ENCODE data around the gene ATG3.
"Not testable (repeated sequence)": the region's sequence is repeated elsewhere in the genome, so short reads cannot be mapped to it uniquely, and the experiment has no call there.

The ATG3 gene

DNA sequence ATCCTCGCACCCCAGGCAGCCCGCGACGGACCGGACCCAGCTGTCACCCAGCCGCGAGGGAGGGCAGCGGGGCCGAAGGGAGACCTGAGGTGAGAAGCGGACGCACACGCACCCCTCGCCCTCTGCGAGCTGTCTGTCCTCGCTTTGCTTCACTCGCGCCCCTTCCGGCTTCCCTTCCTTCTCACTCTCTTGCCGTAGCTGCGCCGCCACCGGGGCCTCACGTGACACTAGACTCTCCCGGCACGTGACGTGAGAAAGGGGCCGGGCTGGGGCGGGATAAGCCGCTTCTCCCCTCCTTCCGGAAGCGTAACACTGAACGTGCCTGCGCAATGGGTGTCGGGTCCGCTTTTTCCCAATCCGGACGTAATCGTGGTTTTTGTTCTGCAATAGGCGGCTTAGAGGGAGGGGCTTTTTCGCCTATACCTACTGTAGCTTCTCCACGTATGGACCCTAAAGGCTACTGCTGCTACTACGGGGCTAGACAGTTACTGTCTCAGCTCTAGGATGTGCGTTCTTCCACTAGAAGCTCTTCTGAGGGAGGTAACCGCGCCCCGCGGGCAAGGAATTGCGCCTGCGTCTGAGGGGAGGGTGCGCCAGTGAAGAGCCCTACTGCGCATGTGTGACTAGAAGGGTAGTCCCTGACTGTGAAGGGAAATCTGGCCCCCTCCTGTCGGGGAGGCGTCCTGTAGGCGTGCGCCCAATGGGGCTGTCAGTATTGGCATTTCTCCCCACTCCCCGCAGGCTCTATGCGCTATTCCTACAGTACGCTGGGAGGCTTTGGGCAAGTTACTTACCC, at the start of gene ATG3, which contains the start of gene SLC35A5:
Gene ATG3, minus strand, starts transcription at position 229 of the 796 bp plus-strand sequence. CDS start 434 bp downstream, outside the sequence.
Gene SLC35A5, plus strand, starts transcription at position 312 of the 796 bp plus-strand sequence. CDS start 1,359 bp downstream, outside the sequence.
- DNase-seq = peak; percentile 100

DNA sequence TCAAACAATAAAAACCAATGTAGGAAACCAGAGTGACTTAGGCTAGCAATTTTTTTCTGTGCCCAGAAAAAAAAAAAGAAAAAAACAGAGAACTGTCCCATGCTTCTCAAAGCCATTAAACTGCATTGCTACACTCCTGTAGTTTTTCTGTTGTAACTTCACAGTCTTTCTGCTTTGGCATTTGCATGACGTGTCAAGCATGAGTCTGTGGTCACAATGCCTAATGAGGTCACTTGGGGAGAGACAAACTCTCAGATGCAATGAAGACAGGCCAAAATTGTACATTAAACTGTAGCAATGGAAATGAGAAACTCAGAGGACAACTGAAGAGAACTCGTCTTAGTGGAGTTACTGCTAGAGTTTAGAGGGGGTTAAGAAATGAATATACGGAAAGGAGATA, 48.4 kb upstream of the ATG3 start:
- DNase-seq = no peak

DNA sequence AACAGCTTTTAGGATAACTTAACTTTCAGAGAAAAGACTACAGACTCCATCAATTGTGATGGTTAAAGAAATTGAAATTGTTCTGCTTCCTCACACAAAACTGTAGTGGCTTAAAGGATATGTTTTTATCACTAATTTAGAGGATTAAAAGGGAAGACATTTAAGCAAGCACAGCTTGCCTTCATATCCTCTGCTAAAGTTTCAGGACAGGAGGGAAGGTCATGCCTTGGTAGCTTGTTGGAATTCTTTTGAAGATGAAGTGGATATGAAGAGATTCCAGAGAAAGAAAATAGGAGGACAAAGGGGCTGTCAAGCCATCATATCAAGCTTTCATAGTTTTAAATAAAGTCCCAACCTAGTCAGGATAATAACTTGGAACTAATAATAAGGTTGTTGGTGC, 46.1 kb upstream of the ATG3 start:
- no peak for DNase-seq

DNA sequence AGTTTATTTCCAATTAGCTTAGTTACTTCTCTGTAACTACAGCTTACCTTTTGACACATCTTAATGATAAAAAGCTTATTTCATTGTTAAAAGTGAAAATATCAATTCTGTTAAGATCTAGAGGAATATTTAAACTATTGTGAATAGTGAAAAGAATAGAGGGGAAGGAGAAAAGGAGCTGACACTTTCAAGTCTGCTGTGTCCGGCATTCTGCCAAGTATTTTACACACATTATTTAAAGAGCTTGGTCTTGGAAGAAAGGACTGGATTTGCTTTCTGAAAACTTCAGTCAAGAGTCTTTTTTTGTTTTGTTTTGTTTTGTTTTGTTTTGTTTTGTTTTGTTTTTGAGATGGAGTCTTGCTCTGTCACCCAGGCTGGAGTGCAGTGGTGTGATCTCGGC, 44.3 kb upstream of the ATG3 start:
- no peak for DNase-seq

DNA sequence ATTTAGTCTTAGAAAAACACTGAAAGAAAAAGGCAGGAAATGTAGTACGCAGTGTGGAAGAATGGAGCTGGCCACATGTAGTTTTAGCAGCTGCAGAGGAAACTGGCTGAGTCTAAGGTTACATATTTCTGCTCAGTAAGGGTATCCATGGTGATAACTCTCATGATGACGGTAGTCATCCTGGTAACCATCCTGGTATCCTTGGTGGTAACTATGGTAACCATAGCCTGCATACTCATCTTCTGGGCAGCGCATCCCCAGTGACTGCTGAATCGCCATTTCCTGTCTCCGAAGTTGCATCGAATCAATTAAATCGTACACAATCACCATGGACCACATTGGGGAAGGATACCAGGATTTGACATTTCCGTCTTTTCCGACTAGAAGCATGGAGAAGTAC, 43.5 kb upstream of the ATG3 start:
- DNase-seq = no peak

DNA sequence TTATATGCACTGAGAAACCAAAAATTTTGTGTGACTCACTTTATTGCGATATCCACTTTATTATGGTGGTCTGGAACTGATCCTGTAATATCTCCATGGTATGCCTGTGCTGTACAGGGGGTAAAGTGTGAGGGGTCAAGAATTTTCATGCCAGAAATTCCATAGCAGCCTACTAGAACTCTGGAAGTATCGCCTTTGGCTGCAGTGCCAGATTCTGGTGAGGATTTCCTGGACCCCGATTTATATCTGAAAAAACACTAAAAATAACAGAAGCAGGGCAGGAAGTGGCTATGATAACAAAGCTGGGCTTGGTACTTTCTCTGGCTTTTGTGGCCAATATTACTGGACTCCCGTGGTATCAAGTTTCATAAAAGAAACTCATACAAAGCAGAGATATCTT, 42.8 kb upstream of the ATG3 start:
- no peak for DNase-seq

DNA sequence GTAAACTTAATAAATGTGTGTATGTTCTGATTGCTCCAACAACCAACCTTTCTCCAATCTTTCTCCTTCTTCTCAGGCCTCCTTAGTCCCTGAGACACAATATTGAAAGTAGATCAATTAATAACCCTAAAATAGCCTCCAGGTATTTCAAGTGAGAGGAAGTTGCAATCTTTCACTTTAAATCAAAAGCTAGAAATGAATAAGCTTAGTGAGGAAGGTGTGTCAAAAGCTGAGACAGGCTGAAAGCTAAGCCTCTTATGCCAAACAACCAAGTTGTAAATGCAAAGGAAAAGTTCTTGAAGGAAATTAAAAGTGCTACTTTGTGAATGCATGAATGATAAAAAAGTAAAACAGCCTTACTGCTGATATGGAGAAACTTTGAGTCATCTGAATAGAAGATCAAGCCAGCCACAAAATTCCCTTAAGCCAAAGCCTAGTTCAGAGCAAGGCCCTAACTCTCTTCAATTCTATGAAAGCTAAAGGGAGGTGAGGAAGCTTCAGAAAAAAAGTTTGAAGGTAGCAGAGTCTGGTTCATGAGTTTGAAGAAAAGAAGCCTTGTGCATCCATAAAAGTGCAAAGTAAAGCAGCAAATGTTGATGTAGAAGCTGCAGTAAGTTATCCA, 40.6 kb upstream of the ATG3 start:
- no peak for DNase-seq

DNA sequence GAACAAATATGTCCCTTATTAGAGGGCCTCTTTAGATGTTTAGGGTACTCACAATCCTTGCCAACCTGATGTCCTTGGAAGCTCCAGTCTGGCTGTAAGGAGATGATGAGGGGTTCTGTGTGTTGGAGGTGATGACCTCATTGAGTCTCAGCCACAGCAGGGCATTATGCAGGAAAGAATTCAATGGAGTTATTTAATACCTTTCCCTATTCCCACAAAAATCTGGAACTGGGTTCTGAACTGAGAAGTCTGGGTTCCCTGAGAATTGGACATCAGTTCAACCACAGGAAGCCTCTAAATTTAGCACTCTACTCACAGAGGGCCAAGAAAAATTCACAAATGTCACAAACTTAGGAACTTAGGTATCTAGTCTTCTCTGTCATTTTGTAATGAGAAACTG, 37.0 kb upstream of the ATG3 start:
- no peak for DNase-seq

DNA sequence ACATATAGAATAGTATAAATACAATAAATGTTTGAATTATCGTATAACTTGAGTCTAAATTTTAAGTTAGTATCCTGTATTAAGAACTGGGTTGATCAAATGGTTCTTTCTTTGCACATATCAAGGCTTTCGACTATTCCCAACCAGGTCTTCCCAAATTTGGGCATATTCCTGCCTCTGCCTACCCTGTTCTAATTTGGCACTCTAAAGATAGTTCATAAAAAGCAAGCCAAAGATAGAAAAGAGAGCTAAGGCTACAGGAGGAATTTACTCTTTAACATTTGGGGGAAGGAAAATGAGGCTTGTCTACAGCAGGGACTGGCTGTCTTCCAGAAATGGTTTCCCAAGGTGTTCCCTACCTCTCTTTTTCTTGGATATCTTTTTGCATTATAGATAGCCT, 36.2 kb upstream of the ATG3 start:
- no peak for DNase-seq

DNA sequence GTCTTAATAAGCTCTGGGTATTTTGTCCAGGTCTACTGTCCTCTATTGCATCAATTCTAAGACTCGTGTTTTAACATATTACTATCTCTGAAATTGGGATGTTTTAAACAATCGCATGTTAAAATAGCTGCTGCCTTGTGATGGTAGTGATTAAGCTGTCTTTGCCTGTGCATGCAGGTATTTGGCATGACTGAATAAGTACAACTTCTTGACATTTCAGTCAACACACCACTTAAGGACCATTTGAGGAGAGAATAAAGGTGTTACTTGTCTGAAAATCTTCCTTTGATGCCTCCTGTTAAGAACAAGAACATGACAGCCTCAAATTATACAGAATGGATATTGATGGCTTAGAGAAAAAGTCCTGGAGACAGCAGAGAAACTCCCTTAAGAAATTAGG, 33.1 kb upstream of the ATG3 start:
- DNase-seq = no peak

DNA sequence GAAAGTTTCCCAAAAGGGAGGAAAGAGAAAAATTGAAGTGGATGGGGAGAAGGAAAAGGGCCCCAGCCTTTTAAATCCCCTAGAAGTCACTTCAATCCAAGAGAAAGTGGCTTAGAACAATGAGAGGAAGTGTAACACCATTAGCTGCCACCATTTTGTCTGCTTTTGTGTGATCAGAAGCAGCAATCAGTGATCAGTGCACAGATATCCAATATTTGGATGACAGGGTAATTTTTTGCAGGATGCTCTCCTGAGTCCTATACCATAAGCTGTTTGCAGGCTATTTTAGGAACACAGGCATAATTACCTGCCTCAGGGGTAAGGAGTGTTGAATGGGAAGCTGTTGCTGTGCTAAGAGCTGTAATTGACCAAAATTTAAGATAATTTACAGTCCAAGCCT, 31.5 kb upstream of the ATG3 start:
- no peak for DNase-seq

DNA sequence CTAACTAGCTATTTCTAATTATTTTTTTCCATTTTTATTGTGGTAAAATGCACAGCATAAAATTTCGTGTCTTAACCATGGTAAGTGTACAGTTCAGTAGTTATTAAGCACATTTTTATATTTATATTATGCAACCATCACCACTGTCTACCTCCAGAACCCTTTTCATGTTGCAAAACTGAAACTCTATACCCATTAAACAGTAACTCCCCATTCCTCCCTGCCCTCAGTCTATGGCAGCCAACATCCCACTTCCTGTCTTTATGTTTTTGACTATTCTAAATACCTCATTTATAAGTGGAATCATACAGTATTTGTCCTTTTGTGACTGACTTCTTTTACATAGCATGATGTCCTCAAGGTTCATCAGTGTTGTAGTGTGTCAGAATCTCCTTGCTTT, 25.6 kb upstream of the ATG3 start:
- no peak for DNase-seq

DNA sequence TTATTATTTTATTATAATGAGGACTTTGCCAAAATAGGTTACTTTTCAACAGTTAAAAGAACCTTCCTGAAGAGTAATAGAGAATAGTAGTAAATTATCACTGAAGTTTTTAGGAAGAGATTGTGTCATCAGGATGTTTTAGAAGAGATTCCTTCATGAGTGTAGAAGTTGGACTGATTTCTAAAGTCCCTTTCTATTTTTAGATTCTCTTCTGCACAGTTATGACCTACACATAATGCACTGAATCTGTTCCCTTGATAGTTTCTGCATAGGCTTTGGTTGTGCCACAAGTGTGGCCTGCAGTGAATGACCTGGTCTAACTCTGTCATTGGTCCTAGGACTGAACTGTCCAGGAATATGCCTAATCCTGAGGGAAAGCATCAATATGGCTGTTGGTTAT, 24.0 kb upstream of the ATG3 start:
- no peak for DNase-seq

DNA sequence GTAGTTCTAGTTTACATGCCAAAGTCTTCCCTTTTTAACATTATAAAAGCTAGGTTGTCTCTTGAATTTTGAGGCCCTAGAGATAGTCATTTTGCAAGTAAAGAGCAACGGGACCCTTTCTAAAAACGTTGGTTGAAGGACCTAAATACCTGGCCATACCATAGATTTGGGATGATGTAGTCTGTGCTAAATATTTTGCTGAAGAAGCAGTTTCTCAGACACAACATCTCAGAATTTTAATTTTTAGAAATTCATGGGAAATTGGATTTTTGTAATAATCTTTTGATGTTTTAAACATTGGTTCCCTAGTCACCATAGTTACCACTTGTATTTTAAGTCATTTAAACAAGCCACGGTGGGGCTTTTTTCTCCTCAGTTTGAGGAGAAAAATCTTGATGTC, 21.3 kb upstream of the ATG3 start:
- DNase-seq = no peak

DNA sequence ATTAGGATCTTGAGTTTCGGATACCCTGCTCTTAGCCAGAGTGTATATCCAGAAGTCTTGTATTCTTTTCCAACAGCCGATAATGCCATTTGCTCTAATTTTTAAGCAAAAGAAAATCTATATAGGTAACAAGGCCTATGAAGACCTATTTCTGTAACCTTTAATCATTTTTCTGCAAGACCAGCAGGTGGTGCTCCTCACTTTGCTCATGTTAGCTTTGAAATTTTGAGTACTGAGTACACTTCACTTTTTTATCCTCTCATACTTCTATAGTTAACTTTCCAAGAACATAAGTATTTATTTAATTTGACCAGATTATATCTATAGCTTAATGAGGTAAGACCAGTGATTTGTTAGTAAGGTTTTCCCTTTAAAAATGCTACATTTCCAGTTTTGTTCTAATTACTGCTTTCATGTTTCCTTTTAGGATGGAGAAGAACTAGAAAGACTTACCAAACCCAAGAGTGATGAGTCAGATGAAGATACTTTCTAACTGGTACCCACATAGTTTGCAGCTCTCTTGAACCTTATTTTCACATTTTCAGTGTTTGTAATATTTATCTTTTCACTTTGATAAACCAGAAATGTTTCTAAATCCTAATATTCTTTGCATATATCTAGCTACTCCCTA, 20.6 kb upstream of the ATG3 start:
- peak; percentile 65 for DNase-seq

DNA sequence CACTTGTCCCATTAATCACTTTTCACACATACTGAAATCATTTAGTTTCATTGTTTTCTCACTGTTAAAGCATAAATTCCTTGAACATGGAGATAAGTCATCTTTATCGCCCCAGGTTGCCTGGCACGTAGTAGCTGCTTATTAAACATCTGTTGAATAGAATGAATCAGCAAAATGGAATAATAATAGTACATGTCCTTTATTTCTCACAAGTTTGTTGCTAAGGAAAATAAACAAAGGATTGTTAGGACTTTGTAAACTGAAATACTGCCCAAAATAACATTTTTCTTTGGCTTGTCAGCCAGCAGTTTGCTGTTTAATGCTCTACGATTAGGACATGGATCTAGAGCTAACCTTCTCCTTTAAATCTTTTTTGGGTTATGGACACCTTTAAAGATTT, 17.9 kb upstream of the ATG3 start:
- no peak for DNase-seq

DNA sequence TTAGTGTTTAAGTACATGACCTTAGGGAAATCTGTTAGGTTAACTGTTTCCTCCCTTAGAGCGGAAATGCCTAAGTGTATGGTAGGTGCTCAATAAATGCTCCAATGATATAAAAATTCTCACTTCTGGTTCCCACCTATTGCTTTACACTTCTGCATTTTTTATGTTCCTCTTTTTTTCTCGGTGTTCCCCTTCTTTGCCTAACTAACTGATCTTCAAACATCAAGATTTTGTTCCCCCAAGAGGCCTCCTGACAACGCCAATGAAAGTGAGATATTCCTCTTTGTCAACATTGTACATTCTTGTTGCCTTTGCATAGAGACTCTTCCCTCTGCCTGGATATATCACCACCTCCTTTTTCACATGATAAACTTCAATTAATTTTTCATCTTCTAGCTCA, 17.5 kb upstream of the ATG3 start:
- no peak for DNase-seq

DNA sequence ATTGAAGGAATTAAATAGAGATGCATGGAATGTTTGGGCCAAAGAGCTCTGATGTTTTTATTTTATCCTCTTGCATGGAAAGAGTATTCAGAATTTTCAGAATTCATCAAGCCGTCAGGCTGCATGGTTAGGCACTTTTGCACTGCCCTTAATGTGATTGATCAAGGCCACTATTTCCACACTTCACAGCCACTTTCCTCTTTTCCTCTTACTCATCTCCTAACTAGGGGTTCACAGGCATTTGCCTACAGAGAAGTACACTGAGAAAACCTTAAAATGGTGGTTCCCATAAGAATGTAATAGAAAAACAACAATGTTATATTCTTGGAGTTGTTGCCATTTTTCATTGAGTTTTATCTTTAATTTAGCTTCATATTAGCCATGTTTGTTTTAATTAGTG, 10.9 kb upstream of the ATG3 start:
- no peak for DNase-seq

DNA sequence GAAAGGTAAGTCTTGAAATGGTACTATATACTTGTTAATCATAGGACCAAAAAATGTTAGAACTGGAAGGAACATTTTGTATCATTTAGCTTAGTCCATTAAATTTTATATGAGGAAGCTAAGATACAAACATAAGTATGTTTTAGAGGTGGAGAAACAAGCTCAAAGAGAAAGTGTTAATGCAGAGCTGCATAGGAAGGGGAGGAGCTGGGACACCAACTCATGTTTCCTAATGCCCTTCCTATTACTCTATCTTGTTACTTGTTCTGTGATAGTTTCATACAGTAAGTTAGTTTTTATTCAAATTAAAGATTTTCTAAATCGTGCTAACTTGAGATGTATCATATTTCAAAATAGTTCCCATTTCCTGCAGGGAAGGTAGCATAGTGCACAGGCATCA, 7.5 kb upstream of the ATG3 start:
- no peak for DNase-seq

DNA sequence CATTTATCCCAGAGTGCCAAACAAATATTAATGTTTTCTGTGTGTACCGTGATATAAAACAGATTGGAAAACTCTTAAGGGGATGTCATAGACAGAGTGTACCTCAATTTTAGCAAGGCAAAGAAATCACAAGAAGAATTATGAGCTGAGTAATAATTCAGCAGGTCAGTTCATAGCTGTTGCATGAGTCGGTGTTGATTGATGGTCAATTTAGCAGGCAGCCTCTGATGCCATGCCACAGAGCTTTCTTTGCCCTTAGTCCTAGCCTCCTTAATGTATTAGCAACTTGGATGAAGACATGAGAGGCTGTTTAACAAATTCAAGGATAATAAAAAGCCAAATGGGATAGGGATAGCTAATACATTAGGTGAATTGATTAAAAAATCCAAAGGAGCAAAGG, 6.9 kb upstream of the ATG3 start:
- no peak for DNase-seq

DNA sequence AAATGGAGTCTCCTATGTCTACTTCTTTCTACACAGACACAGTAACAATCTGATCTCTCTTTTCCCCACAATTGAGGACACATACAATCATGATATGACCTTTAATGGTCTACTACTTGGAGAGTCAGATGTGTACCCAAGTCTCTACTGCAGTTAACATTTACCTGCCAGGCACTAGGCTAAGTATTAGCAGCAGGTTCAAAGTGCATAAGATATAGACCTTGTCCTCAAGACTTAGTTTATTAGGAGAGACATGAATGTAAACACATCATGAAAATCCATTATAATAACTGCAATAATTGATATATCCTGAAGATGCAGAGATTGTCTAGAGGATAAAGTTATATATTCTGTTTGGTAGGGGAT, 3.2 kb upstream of the ATG3 start:
- DNase-seq = no peak

DNA sequence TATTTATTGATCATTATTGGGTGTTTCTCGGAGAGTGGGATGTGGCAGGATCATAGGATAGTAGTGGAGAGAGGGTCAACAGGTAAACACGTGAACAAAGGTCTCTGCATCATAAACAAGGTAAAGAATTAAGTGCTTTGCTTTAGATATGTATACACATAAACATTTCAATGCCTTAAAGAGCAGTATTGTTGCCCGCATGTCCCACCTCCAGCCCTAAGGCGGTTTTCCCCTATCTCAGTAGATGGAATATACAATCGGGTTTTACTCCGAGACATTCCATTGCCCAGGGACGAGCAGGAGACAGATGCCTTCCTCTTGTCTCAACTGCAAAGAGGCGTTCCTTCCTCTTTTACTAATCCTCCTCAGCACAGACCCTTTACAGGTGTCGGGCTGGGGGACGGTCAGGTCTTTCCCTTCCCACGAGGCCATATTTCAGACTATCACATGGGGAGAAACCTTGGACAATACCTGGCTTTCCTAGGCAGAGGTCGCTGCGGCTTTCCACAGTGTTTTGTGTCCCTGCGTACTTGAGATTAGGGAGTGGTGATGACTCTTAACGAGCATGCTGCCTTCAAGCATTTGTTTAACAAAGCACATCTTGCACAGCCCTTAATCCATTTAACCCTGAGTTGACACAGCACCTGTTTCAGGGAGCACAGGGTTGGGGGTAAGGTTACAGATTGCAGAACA, 2.6 kb upstream of the ATG3 start:
- not testable (repeated sequence) for DNase-seq

DNA sequence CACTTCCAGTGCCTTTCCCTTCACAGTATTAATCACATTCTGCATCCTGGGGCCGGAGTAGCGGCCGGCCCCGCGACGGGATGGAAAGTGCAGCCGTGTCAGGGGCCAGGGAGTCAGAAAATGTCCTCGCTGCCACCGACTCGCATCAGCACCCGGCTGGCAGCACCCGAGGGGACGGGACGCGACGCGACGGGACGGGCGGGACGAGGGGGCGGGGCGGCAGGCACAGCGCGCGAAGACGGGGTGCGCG, 353 bp downstream of the ATG3 start:
- no peak for DNase-seq
